ENCODE data around the gene TSPAN1. TPM values are rescaled to one million over a fixed set of nuclear protein-coding genes. Genes with fewer than 3 reads are reported as not detected.

The TSPAN1 gene
- polyA plus RNA-seq, 1 experiment: 1.1 TPM

DNA sequence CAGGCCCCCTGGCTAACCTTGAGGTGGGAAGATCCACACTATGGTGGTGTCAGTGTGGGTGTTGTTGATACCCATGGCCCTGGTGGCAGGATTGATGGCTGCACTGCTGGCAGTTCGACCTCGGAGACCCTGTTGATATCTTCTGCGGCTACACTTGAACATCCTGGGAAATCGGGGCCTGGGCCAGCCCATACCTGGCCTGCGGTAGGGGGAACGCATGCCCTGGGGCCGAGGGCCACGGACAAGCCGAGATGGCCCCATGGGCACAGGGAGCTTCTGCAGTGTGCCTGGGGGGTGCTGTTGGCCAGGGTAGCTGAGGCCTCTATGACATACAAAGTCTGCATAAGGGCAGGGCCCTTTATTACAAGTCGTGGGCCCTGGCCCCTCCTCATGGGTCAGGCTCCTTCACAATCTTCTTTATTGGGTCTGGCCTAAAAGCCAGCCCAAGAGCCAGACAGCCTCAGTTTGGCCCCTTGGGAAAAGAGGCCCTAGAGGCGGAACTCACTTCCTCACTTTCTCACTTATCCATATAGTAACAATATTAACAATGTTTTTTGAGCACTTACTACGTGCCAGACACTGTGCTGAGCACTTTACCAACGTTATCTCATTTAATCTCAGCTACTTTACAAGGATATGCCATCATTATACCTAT, 1.5 kb downstream of the TSPAN1 start, which contains the start of gene P3R3URF:
TSS of gene P3R3URF (minus strand) at position 278 of the 655 bp plus-strand sequence. CDS start at position 261, 17 bp downstream.
- no peak for DNase-seq (ENCODE audit: low read depth)
- Histone ChIP-seq H3K4me3 (ENCODE audit: low read depth, low read length) (no peak within 1 kb of the TSS), H3K27me3 (ENCODE audit: control insufficient read depth, insufficient read depth, low read length) (no peaks in the 10 kb centered on the region), H3K36me3 (ENCODE audit: control insufficient read depth, insufficient read depth, low read length) (no peaks in the 10 kb centered on the region)
- POLR2A ChIA-PET: no interaction called here
- TF ChIP-seq, protein P1, sequence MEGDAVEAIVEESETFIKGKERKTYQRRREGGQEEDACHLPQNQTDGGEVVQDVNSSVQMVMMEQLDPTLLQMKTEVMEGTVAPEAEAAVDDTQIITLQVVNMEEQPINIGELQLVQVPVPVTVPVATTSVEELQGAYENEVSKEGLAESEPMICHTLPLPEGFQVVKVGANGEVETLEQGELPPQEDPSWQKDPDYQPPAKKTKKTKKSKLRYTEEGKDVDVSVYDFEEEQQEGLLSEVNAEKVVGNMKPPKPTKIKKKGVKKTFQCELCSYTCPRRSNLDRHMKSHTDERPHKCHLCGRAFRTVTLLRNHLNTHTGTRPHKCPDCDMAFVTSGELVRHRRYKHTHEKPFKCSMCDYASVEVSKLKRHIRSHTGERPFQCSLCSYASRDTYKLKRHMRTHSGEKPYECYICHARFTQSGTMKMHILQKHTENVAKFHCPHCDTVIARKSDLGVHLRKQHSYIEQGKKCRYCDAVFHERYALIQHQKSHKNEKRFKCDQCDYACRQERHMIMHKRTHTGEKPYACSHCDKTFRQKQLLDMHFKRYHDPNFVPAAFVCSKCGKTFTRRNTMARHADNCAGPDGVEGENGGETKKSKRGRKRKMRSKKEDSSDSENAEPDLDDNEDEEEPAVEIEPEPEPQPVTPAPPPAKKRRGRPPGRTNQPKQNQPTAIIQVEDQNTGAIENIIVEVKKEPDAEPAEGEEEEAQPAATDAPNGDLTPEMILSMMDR (IDR thresholded peaks at IDR 0.05; ENCODE audit: insufficient read depth, low read depth, low read length): no peak
- CTCF ChIA-PET: interaction anchor here (1.1 to 10.7 kb wide), 3 partner anchors 19 to 139 kb away, joined by 3 to 173 read pairs (median 3); no protein-coding TSS in a partner anchor

DNA sequence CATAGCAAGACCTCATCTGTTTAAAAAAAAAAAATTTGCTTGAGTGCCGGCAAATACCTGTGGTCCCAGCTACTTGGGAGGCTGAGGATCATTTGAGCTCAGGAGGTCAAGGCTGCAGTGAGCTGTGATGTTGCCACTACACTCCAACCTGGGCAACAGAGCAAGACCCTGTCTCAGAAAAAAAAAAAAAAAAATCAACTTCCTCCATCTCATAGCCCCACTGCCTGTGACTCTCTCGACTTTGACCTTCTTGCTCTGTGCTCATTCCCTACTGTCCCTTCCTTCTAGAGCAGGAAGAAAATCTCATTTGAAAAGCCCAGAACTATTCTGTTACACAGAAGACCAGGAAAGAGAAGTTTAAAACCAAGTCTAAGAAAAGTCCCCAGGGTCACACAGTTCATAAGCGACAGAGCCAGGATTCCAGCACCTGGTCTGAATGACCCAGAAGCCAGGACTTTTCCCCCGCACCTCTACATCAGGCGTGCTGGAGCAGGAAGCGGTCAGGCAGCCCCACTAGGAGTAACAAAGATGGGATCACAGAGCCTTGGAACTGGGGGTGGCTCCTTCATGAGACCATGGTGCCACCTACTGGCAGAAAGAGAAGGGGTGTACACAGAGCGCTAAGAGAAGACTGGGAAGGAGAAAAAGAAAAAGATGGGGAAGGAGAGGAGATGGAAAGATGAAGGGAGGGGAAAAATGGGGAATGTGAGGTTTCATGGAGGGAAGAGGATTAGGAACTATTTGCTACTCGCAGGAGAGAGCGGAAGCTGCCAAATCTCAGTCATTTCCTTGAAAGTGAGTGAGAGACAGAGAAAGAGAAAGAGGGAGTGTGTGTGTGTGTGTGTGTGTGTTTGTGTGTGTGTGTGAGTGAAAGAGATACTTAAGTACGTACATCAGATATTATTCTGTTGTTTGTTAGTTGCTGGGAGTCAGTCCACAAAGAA, 4.5 kb downstream of the TSPAN1 start:
- H3K36me3 ChIP-seq (ENCODE audit: control insufficient read depth, insufficient read depth, low read length): no peaks in the 10 kb centered on the region
- no peak overlapping the region for H3K4me3 ChIP-seq (ENCODE audit: low read depth, low read length)
- ChIA-PET CTCF (interaction anchor here (0.6 to 10.7 kb wide), 12 partner anchors 10 to 339 kb away, joined by 3 to 173 read pairs (median 4); partner anchors contain the start of gene PIK3R3), POLR2A (no interaction called here)
- DNase-seq (ENCODE audit: low read depth): no peak
- no peaks in the 10 kb centered on the region for H3K27me3 ChIP-seq (ENCODE audit: control insufficient read depth, insufficient read depth, low read length)
- TF ChIP-seq, protein P1 (IDR thresholded peaks at IDR 0.05; ENCODE audit: insufficient read depth, low read depth, low read length): peak; percentile 91

DNA sequence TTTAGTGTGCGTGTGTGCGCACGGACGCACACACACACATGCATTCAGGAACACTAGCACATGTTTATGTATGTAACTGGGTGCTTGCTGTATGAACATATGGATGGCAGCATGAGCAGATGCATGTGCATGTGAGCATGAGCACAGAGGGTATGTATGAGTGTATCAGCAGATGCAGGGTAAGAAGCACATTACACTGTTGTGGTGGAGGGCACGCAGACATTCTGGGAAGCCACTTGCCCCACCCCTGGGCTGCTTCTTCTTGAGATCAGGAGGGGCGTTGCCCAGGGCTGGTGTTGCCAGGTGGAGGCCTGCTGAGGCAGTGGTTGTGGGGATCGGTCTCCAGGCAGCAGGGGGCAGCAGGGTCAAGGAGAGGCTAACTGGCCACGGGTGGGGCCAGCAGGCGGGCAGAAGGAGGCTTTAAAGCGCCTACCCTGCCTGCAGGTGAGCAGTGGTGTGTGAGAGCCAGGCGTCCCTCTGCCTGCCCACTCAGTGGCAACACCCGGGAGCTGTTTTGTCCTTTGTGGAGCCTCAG, 5.3 kb downstream of the TSPAN1 start:
- no peak for DNase-seq (ENCODE audit: low read depth)
- Histone ChIP-seq H3K27me3 (ENCODE audit: control insufficient read depth, insufficient read depth, low read length) (no peaks in the 10 kb centered on the region), H3K4me3 (ENCODE audit: low read depth, low read length) (no peak overlapping the region), H3K36me3 (ENCODE audit: control insufficient read depth, insufficient read depth, low read length) (no peaks in the 10 kb centered on the region)
- ChIA-PET POLR2A (no interaction called here), CTCF (interaction anchor here (0.6 to 10.7 kb wide), 11 partner anchors 11 to 156 kb away, joined by 3 to 173 read pairs (median 4); partner anchors contain the start of gene PIK3R3)
- TF ChIP-seq, protein P1 (IDR thresholded peaks at IDR 0.05; ENCODE audit: insufficient read depth, low read depth, low read length): no peak; the same call in 1 of the 2 replicates

DNA sequence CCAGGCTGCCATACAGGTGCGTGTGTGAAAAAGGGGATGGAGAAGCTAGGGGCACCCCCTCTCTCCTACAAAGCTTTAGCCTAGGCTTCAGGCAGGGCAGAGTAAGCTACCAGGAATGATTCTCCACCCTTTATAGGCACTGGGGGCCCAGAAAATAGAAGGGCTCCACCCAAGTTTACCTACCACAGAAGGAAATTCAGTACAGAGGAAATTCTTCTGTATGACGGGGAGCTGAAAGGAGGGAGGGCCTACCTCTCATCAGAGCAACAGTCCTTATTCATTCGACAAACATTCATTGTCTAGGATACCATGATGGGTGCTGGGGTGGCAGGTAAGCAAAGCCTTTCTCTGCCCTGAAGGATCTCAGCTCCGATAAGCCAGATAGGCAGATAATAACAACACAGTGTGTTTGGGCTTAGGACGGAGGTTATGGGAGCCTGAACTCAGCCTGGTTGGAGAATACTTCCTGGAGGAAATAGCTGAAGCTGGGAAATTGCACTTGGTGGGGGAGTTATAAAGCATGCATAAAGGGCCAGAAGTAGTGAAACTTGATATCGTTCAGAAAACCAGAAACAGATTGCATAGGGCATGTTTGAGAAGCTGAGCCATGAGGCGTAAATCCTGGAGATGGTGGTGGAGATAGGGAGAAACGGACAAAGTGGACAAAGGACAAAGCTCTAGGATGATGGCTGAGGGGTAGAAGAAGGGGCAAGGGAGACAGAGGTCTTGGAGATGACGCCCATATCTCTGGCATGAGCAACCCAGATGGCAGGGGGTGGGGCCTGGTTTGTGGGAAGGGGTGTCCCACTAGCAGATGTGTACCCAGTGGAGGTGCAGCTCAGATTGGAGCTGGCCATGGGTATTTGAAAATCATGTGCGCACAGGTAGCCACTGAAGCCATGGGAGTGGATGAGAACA, 6.7 kb downstream of the TSPAN1 start:
- POLR2A ChIA-PET: interaction anchor here (0.6 kb wide), 1 partner anchor 42 kb away, joined by 13 read pairs; no protein-coding TSS in a partner anchor
- Histone ChIP-seq H3K27me3 (ENCODE audit: control insufficient read depth, insufficient read depth, low read length) (no peaks in the 10 kb centered on the region), H3K4me3 (ENCODE audit: low read depth, low read length) (no peak overlapping the region), H3K36me3 (ENCODE audit: control insufficient read depth, insufficient read depth, low read length) (no peaks in the 10 kb centered on the region)
- no peak for DNase-seq (ENCODE audit: low read depth)
- CTCF ChIA-PET: interaction anchor here (0.8 to 10.7 kb wide), 14 partner anchors 9 to 1452 kb away, joined by 3 to 173 read pairs (median 4); no protein-coding TSS in a partner anchor
- TF ChIP-seq, protein P1 (IDR thresholded peaks at IDR 0.05; ENCODE audit: insufficient read depth, low read depth, low read length): no peak
